Neural progenitor cell (in vitro differentiated cells): ENCODE data around the gene SOX11.

Experiments used
- CTCF ChIP-seq: fragments of 200-600 bp; sonication (generic); IDR thresholded peaks from 2 replicates; pipeline ENCODE4 v1.5.1; 2017; ENCODE audit warnings: antibody characterized with exemption, mild to moderate bottlenecking
- EZH2phosphoT487 ChIP-seq: fragments of 200-600 bp; sonication (generic); IDR thresholded peaks from 2 replicates; pipeline ENCODE4 v1.6.1; 2017; ENCODE audit warnings: antibody characterized with exemption

- TF ChIP-seq CTCF (no peak), EZH2phosphoT487 (no peak)
Observed at GRCh38 chr2:5725072-5725471, 32.9 kb downstream of the SOX11 start.
